RCC 7860 (cell line): ENCODE measurements around the gene CELF2.
"Not testable (repeated sequence)": the region's sequence is repeated elsewhere in the genome, so short reads cannot be mapped to it uniquely, and the experiment has no call there.

Experiments
- DNase-seq: peaks from one replicate; pipeline ENCODE4 v3.0.0-alpha.2; 2015; ENCODE audit warnings: low spot score
- FAIRE-seq: peaks from 2 replicates; lab custom pipeline; 2012; peaks lifted over from hg19 to GRCh38; lab: Jason Lieb, UNC

Gene CELF2

GRCh38 chr10:11017570-11018431 is at the start of gene CELF2:
Gene CELF2, plus strand, starts transcription at chr10:11017872. Its CDS starts 218 bp downstream, at chr10:11018090.
- DNase-seq = no peak

GRCh38 chr10:10968257-10968588 is 49.4 kb upstream of the CELF2 start:
- DNase-seq (no peak), FAIRE-seq (no peak)

More at GRCh38 chr10:11017570-11018431, at the start of gene CELF2:
- FAIRE-seq = no peak

GRCh38 chr10:10973310-10973709 is 44.4 kb upstream of the CELF2 start:
- DNase-seq (no peak), FAIRE-seq (no peak)

GRCh38 chr10:10975647-10976046 is 42.0 kb upstream of the CELF2 start:
- DNase-seq (no peak), FAIRE-seq (no peak)

- DNase-seq = no peak
- FAIRE-seq = no peak
Measured at GRCh38 chr10:10976652-10977051, 41.0 kb upstream of the CELF2 start.

GRCh38 chr10:10977226-10977956 is 40.3 kb upstream of the CELF2 start:
- no peak for FAIRE-seq
- no peak for DNase-seq

GRCh38 chr10:10977978-10978377 is 39.7 kb upstream of the CELF2 start:
- DNase-seq (no peak), FAIRE-seq (no peak)

- FAIRE-seq (no peak), DNase-seq (no peak)
Measured at GRCh38 chr10:10985361-10985760, 32.3 kb upstream of the CELF2 start.

- DNase-seq = no peak
- no peak for FAIRE-seq
Measured at GRCh38 chr10:10986606-10987005, 31.1 kb upstream of the CELF2 start.

- no peak for FAIRE-seq
- DNase-seq = no peak
Measured at GRCh38 chr10:10987111-10987510, 30.6 kb upstream of the CELF2 start.

GRCh38 chr10:10989669-10990068 is 28.0 kb upstream of the CELF2 start:
- no peak for DNase-seq
- FAIRE-seq = no peak

GRCh38 chr10:10991144-10991543 is 26.5 kb upstream of the CELF2 start:
- no peak for FAIRE-seq
- DNase-seq = no peak

GRCh38 chr10:10992072-10992471 is 25.6 kb upstream of the CELF2 start:
- DNase-seq = no peak
- no peak for FAIRE-seq

- DNase-seq (no peak), FAIRE-seq (no peak)
Measured at GRCh38 chr10:10992961-10993714, 24.5 kb upstream of the CELF2 start.

GRCh38 chr10:10993785-10994184 is 23.9 kb upstream of the CELF2 start:
- FAIRE-seq (no peak), DNase-seq (no peak)

GRCh38 chr10:10994360-10994759 is 23.3 kb upstream of the CELF2 start:
- no peak for DNase-seq
- no peak for FAIRE-seq

- DNase-seq = no peak
- FAIRE-seq = no peak
Measured at GRCh38 chr10:10995120-10995519, 22.6 kb upstream of the CELF2 start.

- DNase-seq (no peak), FAIRE-seq (no peak)
Measured at GRCh38 chr10:10996966-10997620, 20.6 kb upstream of the CELF2 start.

GRCh38 chr10:10999501-10999900 is 18.2 kb upstream of the CELF2 start:
- not testable (repeated sequence) for FAIRE-seq, DNase-seq

GRCh38 chr10:11002485-11002884 is 15.2 kb upstream of the CELF2 start:
- no peak for DNase-seq
- FAIRE-seq = no peak

GRCh38 chr10:11002916-11003315 is 14.8 kb upstream of the CELF2 start:
- DNase-seq (no peak), FAIRE-seq (no peak)
